Heart left ventricle (tissue), 13 donors: ENCODE data around the gene PHF14.

Experiments used
- POLR2A ChIP-seq, 2 donors: fragments of 450-650 bp; IDR thresholded peaks; one replicate each; pipeline ENCODE4 v1.6.1; 2017; ENCODE audit warnings: antibody characterized with exemption in 2 of 2, mild to moderate bottlenecking in 2 of 2, moderate library complexity in 2 of 2
- TF ChIP-seq, protein P1 (sequence below), 12 donors: fragments of 200-600 bp; sonication (generic) in 4 of 12; IDR thresholded peaks; one replicate each; pipeline versions ENCODE4 v1.5.0 to v1.8.0; 2018 to 2022; ENCODE audit warnings: antibody characterized with exemption in 12 of 12, mild to moderate bottlenecking in 5 of 12
- donor health status: ischemic (EF 13 %, LVEDD 7.1; RV severe dilation, severe dysfunction).
- donor health status: DM: no; HTN: yes; CAD: no.
- donor health status: DM: no; HTN: no; CAD: no.
- donor health status: ischemic (EF 25% LVEDD 6.9; RV normal size, moderate dysfunction).
- donor health status: ischemic (EF 25% LVEDD 5.7; RV mildly dilated, moderate dysfunction).
- donor health status: ischemic (EF 35%, LVEDD 5.7; RV mildly dilated, moderate dysfunction).
- donor health status: nonischemic (EF 11% LVEDD 7.7; RV severe dilation, severe dysfunction).
- donor health status: DM: yes; HTN: yes; CAD: no.
- donor health status: PGD.
- donor health status: ischemic (EF 29% LVEDD 5.4; RV normal size, mild dysfunction).
- donor health status: nonischemic (EF 23%, LVEDD 6.1; RV moderate dilation, normal function).

DNA sequence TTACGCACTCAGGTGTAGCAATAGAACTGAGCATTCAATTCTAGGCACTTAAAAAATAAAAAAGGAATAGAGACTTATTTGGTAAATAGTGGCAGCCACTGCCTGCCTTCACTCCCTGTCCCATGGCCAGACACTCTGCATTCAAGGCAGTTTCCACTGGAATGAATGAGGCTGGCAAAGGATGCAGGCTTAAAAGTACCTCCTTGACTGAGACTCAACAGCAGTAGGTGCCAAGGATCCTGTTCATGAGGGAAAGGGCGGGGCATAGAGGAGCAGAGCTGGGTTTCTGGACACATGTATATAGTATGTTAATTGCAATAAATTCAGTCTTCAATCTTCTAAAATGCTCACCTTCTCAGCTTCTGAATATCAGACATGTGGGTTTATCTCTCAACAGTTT, 242.6 kb downstream of the PHF14 start:
- TF ChIP-seq, protein P1, sequence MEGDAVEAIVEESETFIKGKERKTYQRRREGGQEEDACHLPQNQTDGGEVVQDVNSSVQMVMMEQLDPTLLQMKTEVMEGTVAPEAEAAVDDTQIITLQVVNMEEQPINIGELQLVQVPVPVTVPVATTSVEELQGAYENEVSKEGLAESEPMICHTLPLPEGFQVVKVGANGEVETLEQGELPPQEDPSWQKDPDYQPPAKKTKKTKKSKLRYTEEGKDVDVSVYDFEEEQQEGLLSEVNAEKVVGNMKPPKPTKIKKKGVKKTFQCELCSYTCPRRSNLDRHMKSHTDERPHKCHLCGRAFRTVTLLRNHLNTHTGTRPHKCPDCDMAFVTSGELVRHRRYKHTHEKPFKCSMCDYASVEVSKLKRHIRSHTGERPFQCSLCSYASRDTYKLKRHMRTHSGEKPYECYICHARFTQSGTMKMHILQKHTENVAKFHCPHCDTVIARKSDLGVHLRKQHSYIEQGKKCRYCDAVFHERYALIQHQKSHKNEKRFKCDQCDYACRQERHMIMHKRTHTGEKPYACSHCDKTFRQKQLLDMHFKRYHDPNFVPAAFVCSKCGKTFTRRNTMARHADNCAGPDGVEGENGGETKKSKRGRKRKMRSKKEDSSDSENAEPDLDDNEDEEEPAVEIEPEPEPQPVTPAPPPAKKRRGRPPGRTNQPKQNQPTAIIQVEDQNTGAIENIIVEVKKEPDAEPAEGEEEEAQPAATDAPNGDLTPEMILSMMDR (IDR thresholded peaks at IDR 0.05): no peak
- TF ChIP-seq POLR2A (IDR thresholded peaks at IDR 0.05): no peak
